Endometrial microvascular endothelial cells (primary cell): ENCODE results near the gene CCN2. TPM values are rescaled to one million over a fixed set of nuclear protein-coding genes. Genes with fewer than 3 reads are reported as not detected.

Source experiments
- in situ Hi-C: cut with HindIII; loops from 2 replicates; pipeline ENCODE4 v1.10.0; 2017; ENCODE audit warnings: low sequenced_read_pairs, low pct_unique_long_range_greater_than_20kb; ENCODE audit errors: inconsistent ontology term
- total RNA-seq: library from RNA; depleted of rRNA; stranded (reverse); fragments of >200 nt; gene quantifications from one replicate; pipeline ENCODE4 v1.2.3, GENCODE V29; 2015; ENCODE audit errors: inconsistent ontology term

The CCN2 gene
- total RNA-seq, 1 donor from 2014 or later, result 608 TPM

DNA sequence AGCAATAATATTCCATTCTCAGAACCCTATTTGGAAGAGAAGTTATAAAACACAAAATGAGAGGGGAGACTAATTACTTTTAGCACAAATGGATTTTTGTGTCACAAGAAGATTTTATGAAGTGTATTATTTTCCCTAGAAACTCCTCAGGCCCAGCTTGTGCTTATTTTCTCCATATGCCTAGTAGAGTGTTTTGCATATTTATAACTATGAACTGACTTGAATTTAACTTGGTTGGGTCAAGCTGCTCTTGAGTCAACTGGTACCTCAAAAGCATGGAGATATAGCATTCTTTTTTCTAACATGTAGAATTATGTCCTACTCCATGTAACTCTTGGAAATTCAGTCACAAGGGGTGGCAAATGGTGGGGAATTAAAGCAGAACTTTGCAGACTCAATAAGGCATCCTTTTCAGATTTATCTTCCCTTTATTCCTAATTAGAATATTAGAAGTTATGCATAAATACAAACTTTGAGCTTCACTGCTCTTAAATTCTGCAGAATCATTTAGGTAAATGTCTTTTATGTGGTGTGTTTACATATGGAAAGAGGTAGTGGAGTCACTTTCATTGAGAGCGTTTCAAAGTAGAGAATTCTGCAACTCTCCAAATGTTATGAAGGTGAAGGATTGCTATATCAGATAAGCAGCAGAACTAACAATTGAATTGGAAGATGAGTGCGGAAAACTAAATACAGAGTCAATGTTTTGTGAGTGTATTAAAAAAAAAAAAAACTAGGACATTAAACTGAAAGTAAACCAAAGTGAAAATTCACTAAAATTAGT lies 19.1 kb upstream of the CCN2 start:
- in situ Hi-C loops, result no loop called here

DNA sequence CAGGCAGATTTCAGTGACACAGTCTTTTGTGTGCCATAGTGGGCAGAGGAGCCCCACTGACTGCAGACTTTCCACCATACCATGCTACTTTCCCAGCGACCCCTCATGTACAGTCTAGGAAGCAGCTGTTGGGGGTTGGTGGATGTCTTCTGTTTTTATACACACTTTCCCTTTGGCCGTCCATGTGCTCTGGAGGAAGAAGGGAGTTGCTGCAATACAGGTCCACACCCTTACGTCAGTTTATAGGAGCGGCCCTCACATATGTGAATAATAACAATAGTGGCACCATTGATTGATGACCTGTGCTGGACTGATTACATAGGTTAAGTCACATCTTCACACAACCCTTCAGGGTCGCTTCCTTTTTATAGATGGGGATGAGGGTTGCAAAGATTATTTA lies 17.5 kb upstream of the CCN2 start:
- in situ Hi-C loops, result no loop called here

- in situ Hi-C loops, result no loop called here
Observed at GRCh38 chr6:131967948-131968347, 16.8 kb upstream of the CCN2 start.

GRCh38 chr6:131966443-131966842 lies 15.3 kb upstream of the CCN2 start:
- in situ Hi-C loops, result no loop called here

- in situ Hi-C loops, result no loop called here
Observed at GRCh38 chr6:131963063-131963462, 11.9 kb upstream of the CCN2 start.

- in situ Hi-C loops, result no loop called here
Observed at GRCh38 chr6:131960371-131961133, 9.4 kb upstream of the CCN2 start.

- in situ Hi-C loops, result no loop called here
Observed at GRCh38 chr6:131958542-131959470, 7.6 kb upstream of the CCN2 start.

GRCh38 chr6:131958095-131958494 lies 6.9 kb upstream of the CCN2 start:
- in situ Hi-C loops, result no loop called here

GRCh38 chr6:131955876-131956275 lies 4.7 kb upstream of the CCN2 start:
- in situ Hi-C loops, result no loop called here

GRCh38 chr6:131955192-131955591 lies 4.0 kb upstream of the CCN2 start:
- in situ Hi-C loops, result no loop called here

- in situ Hi-C loops, result no loop called here
Observed at GRCh38 chr6:131954775-131955107, 3.6 kb upstream of the CCN2 start.

- in situ Hi-C loops, result no loop called here
Observed at GRCh38 chr6:131954059-131954774, 3.0 kb upstream of the CCN2 start.

DNA sequence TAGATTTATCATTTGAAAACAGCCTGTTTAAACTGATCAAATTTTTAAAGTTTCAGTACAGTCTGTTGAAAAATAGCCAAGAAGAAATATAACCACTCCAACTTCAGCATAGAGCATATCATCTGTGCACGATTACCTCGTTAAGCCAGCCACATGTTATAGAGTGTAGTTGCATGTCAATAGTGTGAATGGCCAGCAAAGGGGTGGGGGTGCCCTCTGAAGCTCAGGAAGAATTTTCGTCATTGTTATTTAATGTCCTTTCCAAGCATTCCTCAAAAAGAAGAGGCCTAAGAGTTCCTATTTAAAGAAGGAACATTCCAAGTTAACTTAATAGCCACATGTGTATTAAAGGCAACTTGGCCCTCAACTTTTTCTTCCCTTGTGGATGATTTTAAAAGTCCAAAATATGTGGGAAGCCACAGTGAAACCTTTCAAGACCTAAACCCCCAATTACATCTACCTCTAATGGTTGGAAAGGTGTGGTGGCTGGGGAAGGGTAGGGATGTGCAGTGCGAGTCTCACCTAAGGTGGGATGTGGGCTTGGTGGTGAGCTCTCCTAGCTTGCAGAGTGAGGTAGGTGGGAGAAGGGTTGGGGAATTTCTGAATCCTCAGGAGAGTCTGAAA lies 1.8 kb upstream of the CCN2 start:
- in situ Hi-C loops, result no loop called here

GRCh38 chr6:131951576-131952230 lies 531 bp upstream of the CCN2 start:
- in situ Hi-C loops, result no loop called here

GRCh38 chr6:131949909-131950766 lies 1.0 kb downstream of the CCN2 start:
- in situ Hi-C loops, result no loop called here

DNA sequence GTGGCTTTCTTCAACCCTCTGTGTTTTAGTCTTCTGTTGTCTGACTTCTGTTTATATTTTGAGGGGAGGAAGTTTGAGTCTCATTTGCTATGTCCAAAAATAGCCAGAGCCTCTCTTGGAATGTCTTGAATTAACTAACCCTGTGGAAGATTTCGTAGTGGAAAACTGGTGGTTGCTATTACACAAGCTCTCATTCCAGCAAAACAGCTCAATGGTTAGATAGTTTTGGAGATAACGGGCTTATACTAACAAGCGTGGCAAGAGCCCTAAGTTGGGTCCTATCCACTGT lies 1.6 kb downstream of the CCN2 start:
- in situ Hi-C loops, result no loop called here
